ENCODE measurements around the gene POLR3K. TPM values are rescaled to one million over a fixed set of nuclear protein-coding genes. Genes with fewer than 3 reads are reported as not detected.

The POLR3K gene
- total and polyA plus RNA-seq, 2 donors (not counting 3 experiments of a cell fraction or from before 2014, with no cell fraction given) = 20.6 to 33.2 TPM

GRCh38 chr16:96935-97381 is 43.5 kb upstream of the POLR3K start:
- intact Hi-C loops (cut with micrococcal nuclease) (loop anchor here (1.0 kb wide), 1 partner anchor 32 kb away; no protein-coding TSS in a partner anchor), dilution Hi-C loops (cut with MboI; ENCODE audit: extremely low pct_ligation_motif_present, low sequenced_read_pairs) (no loop called here)
- Histone ChIP-seq H3K9me1 (replicated peaks; ENCODE audit: control insufficient read depth, extremely low read depth, insufficient read depth, low read length) (no peaks in the 10 kb centered on the region), H3K9ac (replicated peaks; ENCODE audit: extremely low read depth, insufficient read depth, low read length) (no peak overlapping the region), H3K4me2 (ENCODE audit: insufficient read depth, low read length) (no peak overlapping the region), H3K4me1 (ENCODE audit: control insufficient read depth, extremely low read depth, insufficient read depth, low read length) (no peaks in the 10 kb centered on the region), H3K79me2 (ENCODE audit: control insufficient read depth, insufficient read depth, low read length) (no peaks in the 10 kb centered on the region), H3K27ac (ENCODE audit: insufficient read depth, low read depth, low read length) (no peak overlapping the region), H2AFZ (ENCODE audit: low read depth, low read length) (no peak overlapping the region), H3K4me3 (replicated peaks in 1 of 3; ENCODE audit: insufficient read depth in 1 of 3, low read depth in 1 of 3, low read length in 3 of 3) (no peak overlapping the region), H3K27me3 (ENCODE audit: control insufficient read depth in 2 of 2, insufficient read depth in 2 of 2, low read length in 2 of 2) (no peaks in the 10 kb centered on the region), H3K36me3 (ENCODE audit: control insufficient read depth in 2 of 2, extremely low read depth in 1 of 2, insufficient read depth in 2 of 2, low read length in 2 of 2) (peaks cover 0 to 15% of the 10 kb centered on the region in 2 experiments), H3K9me3 (replicated peaks; ENCODE audit: control insufficient read depth, insufficient read depth, low read length) (no peaks in the 10 kb centered on the region), H4K20me1 (replicated peaks; ENCODE audit: control insufficient read depth, extremely low read depth, insufficient read depth, low read length) (no peaks in the 10 kb centered on the region)
- FAIRE-seq (peak; percentile 95), DNase-seq (ENCODE audit: low read depth, low spot score) (peak; percentile 87)
- no TSS peak for BruUV-seq (replicated peaks)
- TF ChIP-seq FOS (IDR thresholded peaks at IDR 0.05; ENCODE audit: borderline replicate concordance, insufficient read depth, low read length) (no peak), GATA2 (IDR thresholded peaks at IDR 0.05; ENCODE audit: insufficient read depth, insufficient read length, low read depth, low read length) (no peak), JUN (IDR thresholded peaks at IDR 0.05; ENCODE audit: borderline replicate concordance, insufficient read depth, insufficient read length, low read depth) (no peak), MYC (IDR thresholded peaks at IDR 0.05; ENCODE audit: low read depth, low read length) (no peak), EZH2 (IDR thresholded peaks at IDR 0.05; ENCODE audit: borderline replicate concordance, low read depth, low read length, severe bottlenecking) (no peak), POLR2A (IDR thresholded peaks at IDR 0.05; ENCODE audit: low read depth, low read length) (peak; percentile 43), CTCF (IDR thresholded peaks at IDR 0.05; ENCODE audit: extremely low read depth in 1 of 2, insufficient read depth in 1 of 2, low read depth in 1 of 2, low read length in 2 of 2) (peak; percentile 99 to 100), MAX (IDR thresholded peaks at IDR 0.05; ENCODE audit: insufficient read depth, insufficient read length) (peak; percentile 59), POLR2AphosphoS5 (IDR thresholded peaks at IDR 0.05; ENCODE audit: insufficient read depth, low read depth, low read length) (peak; percentile 85)
- POLR2A ChIA-PET = no interaction called here
- CTCF ChIA-PET = interaction anchor here (0.7 to 17.6 kb wide), 20 partner anchors 10 to 404 kb away, joined by 3 to 790 read pairs (median 5); partner anchors contain the start of genes HBQ1, MPG, POLR3K and RHBDF1

Data from endothelial cell of umbilical vein (primary cell).